Embryonic facial prominence (tissue), 1 donor: ENCODE data around the gene UBALD1.

Source experiments
- DNase-seq: peaks from one replicate; pipeline ENCODE4 v3.0.0-alpha.2; 2016; ENCODE audit errors: extremely low spot score

Gene UBALD1

DNA sequence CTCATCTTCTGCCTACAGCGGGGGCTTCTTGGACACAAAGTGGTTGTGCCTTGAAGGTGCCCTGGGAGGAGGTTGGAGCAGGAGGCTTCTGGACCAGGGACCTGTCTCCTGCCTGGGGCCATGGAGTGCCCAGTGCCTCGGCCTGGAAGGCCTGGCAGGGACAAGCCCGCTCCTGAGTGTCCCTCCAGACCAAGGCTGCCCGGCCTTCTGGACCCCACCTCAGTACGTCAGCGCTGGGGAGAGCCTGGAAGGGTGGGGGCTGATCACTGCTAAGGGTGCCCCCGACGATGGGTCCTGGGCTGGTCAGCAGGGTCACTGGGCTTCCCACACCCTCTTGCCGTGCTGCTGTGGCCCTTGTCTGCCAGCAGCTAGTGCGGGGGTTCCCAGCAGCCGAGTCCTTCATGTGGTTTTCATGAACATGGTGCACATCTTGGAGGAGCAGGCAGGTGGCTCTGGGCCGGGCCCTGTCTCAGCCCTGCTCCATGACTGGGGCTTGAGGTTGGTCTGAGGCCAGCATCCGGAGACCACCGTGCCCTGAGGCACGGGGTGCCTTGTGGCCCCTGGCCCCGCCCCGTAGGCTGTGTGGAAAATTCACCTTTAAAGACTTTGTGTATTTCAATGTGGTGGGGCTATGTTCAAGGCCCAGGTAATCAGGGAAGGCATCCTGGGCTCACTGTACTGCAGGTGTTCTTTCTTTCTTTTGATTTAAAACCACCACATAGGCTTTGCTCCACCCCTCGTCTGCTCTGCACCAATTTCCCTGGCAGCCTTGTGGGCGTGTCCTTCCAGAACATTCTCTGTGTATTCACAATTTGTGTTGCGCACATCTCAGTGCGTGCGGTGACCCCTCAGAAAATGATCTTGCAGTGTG lies 32.3 kb upstream of the UBALD1 start:
- DNase-seq, result no peak

DNA sequence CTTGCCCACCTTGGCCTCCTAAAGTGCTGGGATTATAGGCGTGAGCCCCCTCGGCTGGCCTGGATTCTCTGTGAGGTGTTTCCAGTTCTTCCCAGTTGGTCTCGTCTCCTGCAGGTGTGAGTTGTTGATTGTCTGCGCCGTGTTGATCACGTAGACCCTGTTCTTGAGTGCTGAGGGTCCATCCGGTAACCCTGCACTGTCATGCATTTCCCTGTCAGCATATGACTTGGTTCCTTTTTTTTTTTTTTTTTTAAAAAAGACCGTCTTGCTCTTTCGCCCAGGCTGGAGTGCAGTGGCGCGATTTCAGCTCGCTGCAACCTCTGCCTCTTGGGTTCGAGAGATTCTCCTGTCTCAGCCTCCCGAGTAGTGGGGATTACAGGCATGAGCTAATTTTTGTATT lies 27.2 kb upstream of the UBALD1 start:
- no peak for DNase-seq

DNA sequence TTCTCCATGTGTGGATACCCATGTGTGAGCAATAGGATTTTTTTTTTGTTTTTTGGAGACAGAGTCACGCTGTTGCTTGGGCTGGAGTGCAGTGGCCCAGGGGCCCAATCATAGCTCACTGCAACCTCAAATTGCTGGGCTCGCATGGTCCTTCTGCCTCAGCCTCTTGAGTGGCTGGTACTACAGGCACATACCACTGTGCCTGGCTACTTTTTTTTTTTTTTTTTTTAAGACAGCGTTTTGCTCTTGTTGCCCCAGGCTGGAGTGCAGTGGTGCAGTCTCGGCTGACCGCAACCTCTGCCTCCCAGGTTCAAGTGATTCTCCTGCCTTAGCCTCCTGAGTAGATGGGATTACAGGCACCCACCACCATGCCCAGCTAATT lies 26.6 kb upstream of the UBALD1 start:
- DNase-seq, result no peak

DNA sequence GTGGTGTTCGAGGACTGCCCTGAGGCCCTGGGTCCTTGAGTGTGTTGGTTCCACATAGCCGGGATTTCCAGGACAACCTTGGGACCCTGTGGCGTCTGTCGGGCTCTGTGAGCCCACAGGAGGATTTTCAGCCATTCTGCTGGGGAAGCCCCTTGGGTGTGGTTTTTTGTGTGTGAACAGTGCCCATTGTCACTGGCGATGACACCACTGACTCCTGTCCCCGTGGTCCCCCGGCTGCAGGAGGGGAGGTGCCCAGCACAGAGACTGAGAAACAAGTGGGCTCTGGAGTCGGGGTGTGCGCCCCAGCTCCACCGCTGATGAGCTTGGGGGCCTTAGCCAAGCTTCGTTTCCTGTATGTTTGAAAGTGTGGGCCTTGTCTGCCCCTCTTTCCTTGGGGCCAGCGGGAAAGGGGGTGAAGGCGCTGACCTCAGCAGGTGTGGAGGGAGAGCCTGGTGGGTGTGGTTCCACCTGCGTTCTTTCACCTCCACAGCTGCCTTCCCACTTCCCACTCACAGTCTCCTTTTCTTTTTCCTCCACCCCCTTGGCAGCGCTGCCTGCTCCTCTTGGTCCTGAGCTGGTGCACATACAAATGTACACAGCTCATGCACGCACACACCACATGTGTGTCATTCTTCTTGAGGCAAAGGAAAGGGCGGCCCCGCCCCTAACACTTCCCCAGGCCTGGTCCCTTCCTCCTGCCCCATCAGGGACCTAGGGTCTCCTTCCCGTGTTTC lies 26.1 kb upstream of the UBALD1 start:
- DNase-seq, result no peak

DNA sequence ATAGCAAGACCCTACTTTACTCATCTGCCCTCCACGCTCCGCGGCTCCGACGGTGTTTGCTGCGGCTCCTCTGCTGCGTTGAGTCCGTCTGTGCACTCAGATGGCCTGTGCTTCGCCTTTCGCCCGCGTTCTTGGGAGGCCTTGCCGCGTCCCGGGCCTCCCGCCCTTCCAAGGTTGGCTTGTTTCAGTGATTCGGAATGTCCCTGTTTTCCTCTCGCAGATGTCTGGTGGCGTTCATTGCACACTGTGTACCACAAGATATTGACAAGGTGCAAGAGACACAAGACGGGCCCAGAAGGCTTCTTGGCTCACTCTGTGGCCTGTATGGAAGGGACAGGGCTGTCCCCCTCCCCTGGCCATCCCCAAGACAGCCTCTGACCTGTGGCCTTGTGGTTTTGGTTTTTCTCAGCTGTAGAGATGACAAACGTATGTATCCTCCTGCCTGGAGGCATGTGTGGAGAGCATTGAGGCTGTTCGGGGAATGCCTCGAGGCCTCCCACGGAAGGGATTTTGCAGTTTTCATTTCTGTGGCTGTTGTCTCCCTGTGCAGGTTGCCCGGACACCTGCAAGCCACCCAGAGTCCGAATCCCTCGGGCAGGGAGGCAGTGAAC lies 25.3 kb upstream of the UBALD1 start:
- no peak for DNase-seq

DNA sequence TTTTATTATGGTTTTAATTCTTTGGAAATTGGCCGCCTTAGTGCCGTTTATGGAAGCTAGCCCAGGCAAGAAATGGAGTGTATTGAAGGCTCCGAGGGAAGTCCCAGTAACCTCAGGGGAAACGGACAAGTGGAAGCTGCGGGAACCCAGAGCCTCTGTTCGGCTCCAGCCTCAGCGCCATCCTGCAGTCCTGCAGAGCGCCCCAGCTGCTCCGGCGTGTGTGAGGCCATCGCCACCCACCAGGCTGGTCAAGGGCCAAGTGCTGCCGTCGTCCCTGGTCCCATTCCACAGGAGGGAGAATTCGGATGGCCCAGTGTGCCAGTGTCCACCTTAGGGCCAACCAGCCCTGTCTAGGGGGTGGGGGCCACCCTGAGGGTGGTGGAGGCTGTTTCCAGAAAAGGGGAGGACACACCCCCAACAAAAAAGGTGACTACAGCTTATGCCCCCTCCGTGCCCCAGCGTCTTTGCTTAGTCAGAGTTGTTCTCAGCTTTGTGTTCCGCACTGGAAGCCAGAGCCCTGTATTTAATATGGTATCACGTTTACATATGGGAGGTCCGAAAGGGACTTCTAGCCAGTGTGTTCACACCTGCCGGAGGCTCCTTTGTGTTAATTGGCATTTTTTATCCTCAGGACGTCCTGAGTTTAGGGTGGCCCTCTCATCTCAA lies 22.9 kb upstream of the UBALD1 start:
- no peak for DNase-seq

DNA sequence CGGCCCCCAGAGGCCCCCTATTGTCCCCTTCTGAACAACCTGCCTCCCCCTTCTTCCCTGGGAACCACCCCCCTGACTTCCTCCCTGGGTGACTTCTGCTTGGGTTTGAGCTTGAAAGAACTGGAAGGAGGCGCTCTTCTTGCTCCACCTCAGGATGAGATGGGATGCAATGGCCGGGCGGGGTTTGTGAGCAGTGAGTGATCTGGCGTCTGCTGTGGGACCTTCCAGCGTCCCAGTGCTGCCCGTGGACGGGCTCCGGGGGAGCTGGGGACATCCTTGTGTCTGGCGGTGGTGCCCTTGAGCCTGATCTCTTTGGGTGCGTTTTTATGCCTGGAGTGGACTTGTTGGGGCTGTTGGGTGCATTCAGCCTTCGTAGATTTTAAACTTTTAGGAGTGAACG lies 21.5 kb upstream of the UBALD1 start:
- no peak for DNase-seq

DNA sequence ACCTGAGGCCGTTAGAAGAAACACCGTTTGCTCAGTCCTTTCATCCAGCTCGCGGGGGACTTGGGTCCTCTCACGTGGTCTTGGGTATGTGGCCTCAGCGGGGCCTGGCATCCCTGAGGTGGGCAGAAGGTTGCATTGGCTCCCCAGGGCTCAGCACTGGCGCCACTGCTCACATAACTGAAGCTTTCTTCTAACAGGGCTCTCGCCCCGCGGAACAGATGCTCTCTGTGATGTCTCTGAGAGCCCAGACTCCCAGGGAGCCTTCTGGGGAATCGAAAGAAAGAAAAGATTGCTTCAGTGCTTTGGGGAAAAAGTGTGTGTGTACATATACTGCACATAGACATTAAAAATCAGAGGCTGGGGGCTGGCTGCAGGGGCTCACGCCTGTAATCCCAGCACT lies 20.1 kb upstream of the UBALD1 start:
- DNase-seq, result no peak

DNA sequence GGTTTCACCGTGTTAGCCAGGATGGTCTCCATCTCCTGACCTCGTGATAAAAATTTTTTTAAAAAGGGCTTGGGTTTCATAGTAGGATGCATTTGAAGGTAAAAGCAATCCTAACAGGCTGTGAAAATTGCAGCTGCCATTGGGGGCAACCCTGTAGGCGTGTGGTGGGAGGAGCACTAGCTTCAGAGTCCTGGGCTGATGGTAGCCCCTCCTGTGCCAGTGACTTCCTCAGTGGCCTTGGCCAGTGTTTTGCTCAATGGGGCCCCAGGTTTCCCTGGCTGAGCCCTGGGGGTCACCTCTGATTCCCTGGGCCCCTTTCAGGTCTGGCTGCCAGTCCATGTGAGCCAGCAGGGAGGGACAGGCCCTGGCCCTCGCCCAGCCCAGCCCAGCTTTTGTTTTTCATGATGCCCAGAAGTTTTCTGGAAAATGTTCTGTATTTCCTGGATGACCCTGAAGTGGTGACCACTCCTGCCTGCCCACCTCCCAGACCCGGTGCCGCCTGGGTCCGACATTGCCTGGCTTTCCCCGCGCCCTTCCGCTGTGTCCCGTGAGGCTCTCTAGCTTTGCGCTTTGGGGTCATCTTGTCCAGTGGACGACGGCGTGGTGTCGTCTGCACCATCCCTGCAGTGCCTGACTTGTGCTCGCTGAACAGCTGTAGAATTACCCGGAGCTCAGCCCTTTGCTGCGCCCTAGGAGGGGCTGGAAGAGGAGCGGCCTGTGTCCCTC lies 19.4 kb upstream of the UBALD1 start:
- no peak for DNase-seq

DNA sequence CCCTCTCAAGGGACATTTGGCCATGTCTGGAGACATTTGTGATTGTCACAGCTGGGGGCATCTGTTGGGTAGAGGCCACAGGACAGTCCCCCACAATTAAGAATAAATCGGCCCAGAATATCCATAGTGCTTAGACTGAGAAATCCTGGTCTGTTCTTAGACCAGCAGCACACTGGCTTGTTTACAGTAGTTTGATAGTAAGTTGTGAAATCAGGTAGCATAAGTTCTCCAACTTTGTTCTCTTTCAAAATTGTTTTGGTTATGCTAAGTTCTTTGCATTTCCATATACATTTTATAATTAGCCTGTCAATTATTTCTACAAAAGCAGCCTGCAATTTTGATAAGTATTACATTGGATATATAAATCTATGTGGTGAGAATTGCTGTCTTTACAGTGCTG lies 16.8 kb upstream of the UBALD1 start:
- DNase-seq, result no peak

DNA sequence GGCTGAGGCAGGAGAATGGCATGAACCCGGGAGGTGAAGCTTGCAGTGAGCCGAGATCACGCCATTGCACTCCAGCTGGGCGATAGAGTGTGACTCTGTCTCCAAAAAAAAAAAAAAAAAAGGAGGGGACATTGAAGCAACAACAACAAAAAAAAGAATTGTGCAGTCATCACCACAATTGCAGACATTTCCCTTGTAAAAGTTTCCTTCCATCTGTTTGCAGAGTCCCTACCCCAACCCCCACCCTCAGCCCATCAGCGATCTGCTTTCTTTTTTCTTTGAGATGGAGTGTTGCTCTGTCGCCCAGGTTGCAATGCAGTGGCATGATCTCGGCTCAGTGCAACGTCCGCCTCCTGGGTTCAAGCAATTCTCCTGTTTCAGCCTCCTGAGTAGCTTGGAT lies 13.6 kb upstream of the UBALD1 start:
- DNase-seq, result no peak

DNA sequence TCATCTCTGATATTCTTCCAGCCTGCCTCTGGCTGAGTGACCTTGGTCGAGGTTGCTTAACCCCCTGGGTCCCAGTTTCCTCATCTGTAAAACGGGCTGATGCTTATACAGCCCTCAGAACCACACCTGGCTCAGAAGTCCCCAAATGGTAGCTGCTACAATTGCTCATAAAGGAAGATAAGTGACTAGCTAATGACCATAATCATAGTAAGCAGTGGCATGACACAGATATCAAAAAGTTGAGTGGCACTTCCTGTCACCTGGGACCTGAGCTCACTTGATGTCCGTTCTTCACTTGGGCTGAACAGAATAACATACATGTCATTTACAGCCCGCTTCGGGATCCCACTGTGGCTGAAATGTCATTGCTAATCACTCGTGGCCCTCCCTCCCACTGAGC lies 11.7 kb upstream of the UBALD1 start:
- no peak for DNase-seq

DNA sequence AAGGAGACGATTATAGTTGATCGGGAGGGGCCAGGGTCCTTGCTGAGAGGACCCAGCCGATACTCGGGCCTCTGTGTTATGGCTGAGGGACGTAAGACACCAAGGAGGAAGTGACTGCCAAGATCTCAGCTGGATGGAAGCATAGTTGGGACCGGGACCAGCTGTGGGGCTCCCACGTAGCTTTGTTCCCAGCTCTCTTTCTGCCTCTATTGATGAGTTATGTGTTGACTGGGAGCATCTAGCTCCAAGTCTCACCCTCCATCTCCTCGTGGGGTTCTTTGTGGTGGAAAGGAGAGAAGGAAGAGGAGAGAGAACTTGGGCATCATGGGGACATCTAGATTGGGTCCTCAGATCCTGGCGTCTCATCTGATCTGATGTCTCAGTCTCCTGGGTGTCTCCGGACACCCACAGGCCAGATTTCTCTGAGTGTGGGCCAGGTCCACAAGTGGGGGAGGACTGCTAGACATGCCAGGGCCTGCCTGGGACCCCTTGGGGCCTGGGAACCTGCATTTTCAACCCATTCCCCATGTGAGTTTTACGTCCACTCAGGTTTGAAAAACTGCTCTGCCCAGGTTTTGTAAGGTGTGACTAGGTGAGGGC lies 11.0 kb upstream of the UBALD1 start:
- no peak for DNase-seq

DNA sequence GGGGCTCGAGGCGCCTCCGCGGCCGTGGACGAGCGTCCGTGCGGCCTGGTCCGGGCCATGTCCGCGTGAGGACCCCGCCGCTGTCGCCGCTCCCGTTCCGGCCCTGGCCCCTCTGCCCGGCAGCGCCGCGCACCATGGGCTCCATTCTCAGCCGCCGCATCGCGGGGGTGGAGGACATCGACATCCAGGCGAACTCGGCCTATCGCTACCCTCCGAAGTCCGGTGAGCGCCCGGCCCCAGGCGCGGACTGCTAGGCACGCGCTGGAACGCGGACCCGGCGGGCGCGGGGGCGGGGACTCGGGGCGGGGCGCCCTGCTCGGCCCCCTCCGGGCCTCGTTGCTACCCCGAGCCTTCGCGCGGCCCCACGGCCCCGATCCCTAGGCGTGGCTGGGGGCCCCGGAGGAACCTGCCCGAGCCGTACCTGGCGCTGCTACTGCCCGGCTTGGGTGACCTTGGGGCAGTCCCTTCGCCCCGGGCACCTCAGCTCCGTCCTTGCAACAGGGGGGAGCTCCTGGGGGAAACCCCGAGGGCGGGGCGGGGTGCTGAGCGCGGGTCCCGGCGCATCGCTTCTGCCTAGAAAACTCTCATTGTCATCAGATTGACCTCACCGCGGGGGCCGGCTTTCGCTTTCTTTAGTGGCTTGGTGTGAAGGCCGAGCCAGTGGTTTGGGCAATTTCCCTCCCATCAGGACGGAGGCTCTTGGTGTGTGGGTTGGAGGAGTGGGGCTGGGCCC lies 10.3 kb upstream of the UBALD1 start:
- no peak for DNase-seq

DNA sequence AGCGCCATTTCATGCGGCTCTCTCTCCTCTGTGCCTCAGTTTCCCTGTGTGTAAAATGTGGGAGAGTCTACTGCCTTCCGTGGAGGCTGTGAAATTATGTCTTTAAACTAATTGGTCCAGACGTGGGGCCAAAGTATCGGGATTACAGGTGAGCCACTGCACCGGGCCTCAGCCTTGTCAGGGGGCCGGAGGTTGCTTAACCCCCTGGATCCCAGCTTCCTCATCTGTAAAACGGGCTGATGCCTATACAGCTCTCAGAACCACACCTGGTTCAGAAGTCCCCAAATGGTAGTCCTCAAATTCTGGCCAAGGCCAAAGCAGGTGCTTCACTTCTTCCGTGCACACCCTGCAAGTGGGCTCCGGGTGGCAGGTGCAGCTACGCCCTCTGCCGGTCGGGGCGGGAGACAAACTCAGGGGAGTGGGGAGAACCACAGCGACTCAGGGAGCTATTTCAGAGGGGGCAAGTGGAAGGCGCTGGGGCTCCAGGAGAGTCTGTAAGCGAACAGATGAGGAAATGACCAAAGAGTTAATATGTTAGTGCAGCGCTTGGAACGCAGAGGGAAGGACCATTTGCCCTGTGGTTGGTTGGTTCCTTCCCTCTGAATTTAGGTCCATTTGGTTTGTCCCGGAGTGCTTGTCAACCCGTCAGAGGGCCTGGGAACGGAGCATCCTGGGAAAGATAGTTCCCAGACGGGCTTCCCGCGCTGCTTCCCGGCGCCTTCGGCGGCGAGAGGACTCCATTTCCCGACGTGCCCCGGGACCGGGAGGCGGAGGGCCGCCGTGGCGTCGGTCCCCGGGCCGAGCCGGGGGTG lies 9.5 kb upstream of the UBALD1 start, which contains the start of gene MGRN1:
TSS of gene MGRN1 (plus strand) at position 812 of the 812 bp plus-strand sequence. CDS start 135 bp downstream, outside the sequence.
- peak; percentile 95 for DNase-seq

DNA sequence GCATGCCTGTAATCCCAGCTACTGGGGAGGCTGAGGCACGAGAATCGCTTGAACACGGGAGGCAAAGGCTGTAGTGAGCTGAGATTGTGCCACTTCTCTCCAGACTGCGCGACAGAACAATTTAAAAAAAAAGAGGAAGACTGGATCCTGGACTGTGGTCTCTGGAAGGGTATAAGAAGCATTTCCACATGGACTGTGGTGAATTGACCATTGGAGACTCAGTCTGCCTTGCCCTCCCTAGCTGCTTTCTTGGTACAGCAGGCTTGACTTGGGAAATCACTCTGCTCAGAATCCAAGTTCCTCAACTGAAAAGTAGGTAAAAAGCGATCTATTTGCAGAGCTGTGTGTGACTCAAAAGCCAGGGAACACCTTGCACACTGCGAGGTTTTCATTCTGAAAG lies 8.9 kb upstream of the UBALD1 start:
- no peak for DNase-seq

DNA sequence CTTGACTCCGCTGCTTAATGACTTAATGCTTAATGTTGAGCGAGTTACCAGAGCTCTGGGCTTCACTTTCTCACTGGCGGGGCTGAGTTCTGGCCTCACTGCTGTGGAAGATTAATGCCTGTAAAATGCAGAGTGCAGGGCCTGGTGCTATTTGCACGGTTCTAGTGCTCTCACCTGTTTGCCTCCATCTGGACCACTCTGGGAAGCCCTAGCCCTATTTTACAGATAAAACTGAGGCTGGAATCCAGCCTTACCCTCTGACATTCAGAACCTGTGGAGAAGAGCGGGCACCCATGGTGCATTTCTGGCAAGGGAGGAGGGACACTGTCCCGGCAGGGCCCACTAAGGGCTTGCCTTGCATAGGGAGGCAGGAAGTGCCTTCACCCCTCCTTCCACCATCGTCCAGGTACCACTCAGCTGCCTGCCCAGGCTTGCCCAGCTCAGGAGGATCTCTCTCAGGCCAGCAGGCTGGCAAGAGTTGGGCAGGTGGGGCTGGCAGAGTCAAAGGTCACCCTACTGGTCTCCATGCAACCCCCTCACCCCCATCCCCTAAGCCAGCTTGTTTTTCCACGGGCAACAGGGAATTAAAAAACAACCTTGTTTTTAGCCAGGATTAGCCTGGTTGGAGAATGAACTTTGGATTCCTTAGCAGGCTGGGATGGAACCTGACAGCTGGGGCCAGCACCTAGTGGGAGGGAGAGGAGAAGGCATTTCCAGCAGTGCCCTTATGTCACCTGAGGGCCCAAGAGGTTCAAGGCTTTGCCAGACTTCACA lies 4.1 kb upstream of the UBALD1 start:
- no peak for DNase-seq

DNA sequence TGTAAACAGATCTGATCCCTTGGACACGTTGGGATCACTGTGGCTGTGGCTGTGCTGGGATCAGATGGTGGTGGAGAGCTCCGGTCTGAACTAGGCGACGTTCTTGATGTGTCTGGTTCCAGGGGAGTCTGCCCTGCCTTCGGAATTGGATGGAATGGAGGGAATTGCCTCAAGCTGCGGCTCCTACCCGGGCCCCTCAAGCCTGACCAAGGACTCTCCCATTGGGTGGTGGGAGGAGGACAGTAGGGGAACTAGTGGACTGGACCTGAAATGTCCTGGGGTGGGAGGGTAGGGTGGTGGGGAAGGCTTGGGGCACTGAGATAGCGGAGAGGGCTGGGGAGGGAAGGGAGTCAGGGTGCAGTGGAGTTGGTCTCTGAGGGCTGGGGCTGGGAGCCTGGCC lies 3.2 kb upstream of the UBALD1 start:
- DNase-seq, result no peak
